ENCODE results near the gene PHF3. TPM values are rescaled to one million over a fixed set of nuclear protein-coding genes. Genes with fewer than 3 reads are reported as not detected.

Gene PHF3
- total and polyA plus RNA-seq, 2 experiments from 2014 or later, result 37.1 to 77.3 TPM

DNA sequence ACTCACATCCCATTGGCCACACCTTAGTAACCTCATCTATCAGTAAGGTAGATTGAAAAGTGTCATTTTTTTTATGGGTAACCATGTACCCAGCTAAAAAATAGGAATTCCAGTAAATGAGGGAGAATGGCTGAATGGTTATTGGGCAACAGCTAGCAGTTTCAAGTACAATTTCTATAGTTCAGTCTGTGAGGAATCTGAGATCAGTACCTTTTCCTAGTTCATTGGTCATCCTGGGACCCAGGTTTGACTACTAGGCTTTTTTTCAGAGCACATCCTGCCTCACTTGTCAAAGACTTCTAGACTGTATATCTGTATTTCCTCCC lies 28.3 kb downstream of the PHF3 start (continued):
- TF ChIP-seq CREB1 (CRISPR knock-in tag; IDR thresholded peaks at IDR 0.05; ENCODE audit: low read depth), result no peak

DNA sequence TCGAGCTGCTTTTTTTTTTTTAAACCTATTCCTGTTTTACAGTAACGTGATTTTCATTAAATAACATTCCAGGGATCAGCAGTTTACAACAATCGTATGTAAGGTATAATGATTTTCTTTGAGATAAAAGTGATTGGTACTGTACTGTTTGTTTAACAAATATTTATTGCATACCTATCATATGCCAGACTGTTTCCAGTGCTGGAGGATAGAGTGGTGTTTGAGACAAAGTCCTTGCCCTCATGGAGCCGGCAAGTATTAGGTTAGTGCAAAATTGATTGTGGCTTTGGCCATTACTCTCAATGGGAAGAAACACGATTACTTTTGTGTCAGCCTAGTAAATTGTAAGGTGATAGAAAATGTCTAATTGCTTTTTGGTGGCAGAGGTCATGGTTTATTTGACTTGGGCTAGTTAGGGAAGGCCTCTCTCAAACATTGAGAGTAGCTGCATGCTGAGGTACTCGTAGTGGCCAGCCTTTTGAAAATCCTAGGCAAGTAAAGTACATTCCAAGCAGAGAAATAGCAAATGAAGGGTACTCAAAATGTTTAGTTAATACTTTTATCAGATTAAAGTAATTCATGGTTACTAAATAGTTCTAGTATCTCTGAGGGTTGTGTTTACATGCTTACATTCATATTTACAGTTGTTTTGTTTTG lies 35.6 kb downstream of the PHF3 start:
- Histone ChIP-seq H3K9me2 (ENCODE audit: insufficient read depth) (no peaks in the 10 kb centered on the region), H3K4me3 (no peak overlapping the region), H3K36me3 (ENCODE audit: insufficient read depth) (no peaks in the 10 kb centered on the region), H3K27me3 (ENCODE audit: insufficient read depth) (no peaks in the 10 kb centered on the region), H3K27ac (ENCODE audit: low read depth) (peak overlapping the region; percentile 13; the same call in 1 of the 2 replicates), H3K79me2 (replicated peaks; ENCODE audit: insufficient read depth) (peaks cover 100% of the 10 kb centered on the region), H3F3A (replicated peaks; ENCODE audit: low read depth) (no peaks in the 10 kb centered on the region), H3K4me1 (ENCODE audit: insufficient read depth) (peaks cover 36% of the 10 kb centered on the region), H4K20me1 (replicated peaks; ENCODE audit: insufficient read depth) (peaks cover 24% of the 10 kb centered on the region), H3K4me2 (no peak overlapping the region), H2AFZ (no peak overlapping the region)
- Mint-ChIP-seq H3K27me3 (ENCODE audit: insufficient read depth, low read depth, poor library complexity) (no peaks in the 10 kb centered on the region), H3K36me3 (ENCODE audit: low read depth) (peaks cover 9% of the 10 kb centered on the region; the same call in 2 of the 3 replicates), H3K4me1 (peaks cover 7% of the 10 kb centered on the region), H3K9me3 (no peaks in the 10 kb centered on the region), H3K27ac (no peak overlapping the region), H3K4me3 (no peak overlapping the region)
- TF ChIP-seq, protein P1, sequence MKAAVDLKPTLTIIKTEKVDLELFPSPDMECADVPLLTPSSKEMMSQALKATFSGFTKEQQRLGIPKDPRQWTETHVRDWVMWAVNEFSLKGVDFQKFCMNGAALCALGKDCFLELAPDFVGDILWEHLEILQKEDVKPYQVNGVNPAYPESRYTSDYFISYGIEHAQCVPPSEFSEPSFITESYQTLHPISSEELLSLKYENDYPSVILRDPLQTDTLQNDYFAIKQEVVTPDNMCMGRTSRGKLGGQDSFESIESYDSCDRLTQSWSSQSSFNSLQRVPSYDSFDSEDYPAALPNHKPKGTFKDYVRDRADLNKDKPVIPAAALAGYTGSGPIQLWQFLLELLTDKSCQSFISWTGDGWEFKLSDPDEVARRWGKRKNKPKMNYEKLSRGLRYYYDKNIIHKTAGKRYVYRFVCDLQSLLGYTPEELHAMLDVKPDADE (IDR thresholded peaks at IDR 0.05), result no peak
- TF ChIP-seq, protein P2, sequence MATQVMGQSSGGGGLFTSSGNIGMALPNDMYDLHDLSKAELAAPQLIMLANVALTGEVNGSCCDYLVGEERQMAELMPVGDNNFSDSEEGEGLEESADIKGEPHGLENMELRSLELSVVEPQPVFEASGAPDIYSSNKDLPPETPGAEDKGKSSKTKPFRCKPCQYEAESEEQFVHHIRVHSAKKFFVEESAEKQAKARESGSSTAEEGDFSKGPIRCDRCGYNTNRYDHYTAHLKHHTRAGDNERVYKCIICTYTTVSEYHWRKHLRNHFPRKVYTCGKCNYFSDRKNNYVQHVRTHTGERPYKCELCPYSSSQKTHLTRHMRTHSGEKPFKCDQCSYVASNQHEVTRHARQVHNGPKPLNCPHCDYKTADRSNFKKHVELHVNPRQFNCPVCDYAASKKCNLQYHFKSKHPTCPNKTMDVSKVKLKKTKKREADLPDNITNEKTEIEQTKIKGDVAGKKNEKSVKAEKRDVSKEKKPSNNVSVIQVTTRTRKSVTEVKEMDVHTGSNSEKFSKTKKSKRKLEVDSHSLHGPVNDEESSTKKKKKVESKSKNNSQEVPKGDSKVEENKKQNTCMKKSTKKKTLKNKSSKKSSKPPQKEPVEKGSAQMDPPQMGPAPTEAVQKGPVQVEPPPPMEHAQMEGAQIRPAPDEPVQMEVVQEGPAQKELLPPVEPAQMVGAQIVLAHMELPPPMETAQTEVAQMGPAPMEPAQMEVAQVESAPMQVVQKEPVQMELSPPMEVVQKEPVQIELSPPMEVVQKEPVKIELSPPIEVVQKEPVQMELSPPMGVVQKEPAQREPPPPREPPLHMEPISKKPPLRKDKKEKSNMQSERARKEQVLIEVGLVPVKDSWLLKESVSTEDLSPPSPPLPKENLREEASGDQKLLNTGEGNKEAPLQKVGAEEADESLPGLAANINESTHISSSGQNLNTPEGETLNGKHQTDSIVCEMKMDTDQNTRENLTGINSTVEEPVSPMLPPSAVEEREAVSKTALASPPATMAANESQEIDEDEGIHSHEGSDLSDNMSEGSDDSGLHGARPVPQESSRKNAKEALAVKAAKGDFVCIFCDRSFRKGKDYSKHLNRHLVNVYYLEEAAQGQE (IDR thresholded peaks at IDR 0.05; ENCODE audit: unreplicated experiment), result no peak
- TF ChIP-seq CREB1 (CRISPR knock-in tag; IDR thresholded peaks at IDR 0.05; ENCODE audit: low read depth) (no peak), NANOG (IDR thresholded peaks at IDR 0.05; ENCODE audit: borderline replicate concordance) (no peak), EZH2 (IDR thresholded peaks at IDR 0.05; ENCODE audit: low read depth, unreplicated experiment) (no peak), ZNF114 (CRISPR knock-in tag; IDR thresholded peaks at IDR 0.05) (no peak), JUNB (IDR thresholded peaks at IDR 0.05; ENCODE audit: unreplicated experiment) (no peak), ZNF331 (CRISPR knock-in tag; IDR thresholded peaks at IDR 0.05; ENCODE audit: low read depth) (no peak), STAT1 (IDR thresholded peaks at IDR 0.05; ENCODE audit: unreplicated experiment) (no peak)
- TF ChIP-seq, protein P3, sequence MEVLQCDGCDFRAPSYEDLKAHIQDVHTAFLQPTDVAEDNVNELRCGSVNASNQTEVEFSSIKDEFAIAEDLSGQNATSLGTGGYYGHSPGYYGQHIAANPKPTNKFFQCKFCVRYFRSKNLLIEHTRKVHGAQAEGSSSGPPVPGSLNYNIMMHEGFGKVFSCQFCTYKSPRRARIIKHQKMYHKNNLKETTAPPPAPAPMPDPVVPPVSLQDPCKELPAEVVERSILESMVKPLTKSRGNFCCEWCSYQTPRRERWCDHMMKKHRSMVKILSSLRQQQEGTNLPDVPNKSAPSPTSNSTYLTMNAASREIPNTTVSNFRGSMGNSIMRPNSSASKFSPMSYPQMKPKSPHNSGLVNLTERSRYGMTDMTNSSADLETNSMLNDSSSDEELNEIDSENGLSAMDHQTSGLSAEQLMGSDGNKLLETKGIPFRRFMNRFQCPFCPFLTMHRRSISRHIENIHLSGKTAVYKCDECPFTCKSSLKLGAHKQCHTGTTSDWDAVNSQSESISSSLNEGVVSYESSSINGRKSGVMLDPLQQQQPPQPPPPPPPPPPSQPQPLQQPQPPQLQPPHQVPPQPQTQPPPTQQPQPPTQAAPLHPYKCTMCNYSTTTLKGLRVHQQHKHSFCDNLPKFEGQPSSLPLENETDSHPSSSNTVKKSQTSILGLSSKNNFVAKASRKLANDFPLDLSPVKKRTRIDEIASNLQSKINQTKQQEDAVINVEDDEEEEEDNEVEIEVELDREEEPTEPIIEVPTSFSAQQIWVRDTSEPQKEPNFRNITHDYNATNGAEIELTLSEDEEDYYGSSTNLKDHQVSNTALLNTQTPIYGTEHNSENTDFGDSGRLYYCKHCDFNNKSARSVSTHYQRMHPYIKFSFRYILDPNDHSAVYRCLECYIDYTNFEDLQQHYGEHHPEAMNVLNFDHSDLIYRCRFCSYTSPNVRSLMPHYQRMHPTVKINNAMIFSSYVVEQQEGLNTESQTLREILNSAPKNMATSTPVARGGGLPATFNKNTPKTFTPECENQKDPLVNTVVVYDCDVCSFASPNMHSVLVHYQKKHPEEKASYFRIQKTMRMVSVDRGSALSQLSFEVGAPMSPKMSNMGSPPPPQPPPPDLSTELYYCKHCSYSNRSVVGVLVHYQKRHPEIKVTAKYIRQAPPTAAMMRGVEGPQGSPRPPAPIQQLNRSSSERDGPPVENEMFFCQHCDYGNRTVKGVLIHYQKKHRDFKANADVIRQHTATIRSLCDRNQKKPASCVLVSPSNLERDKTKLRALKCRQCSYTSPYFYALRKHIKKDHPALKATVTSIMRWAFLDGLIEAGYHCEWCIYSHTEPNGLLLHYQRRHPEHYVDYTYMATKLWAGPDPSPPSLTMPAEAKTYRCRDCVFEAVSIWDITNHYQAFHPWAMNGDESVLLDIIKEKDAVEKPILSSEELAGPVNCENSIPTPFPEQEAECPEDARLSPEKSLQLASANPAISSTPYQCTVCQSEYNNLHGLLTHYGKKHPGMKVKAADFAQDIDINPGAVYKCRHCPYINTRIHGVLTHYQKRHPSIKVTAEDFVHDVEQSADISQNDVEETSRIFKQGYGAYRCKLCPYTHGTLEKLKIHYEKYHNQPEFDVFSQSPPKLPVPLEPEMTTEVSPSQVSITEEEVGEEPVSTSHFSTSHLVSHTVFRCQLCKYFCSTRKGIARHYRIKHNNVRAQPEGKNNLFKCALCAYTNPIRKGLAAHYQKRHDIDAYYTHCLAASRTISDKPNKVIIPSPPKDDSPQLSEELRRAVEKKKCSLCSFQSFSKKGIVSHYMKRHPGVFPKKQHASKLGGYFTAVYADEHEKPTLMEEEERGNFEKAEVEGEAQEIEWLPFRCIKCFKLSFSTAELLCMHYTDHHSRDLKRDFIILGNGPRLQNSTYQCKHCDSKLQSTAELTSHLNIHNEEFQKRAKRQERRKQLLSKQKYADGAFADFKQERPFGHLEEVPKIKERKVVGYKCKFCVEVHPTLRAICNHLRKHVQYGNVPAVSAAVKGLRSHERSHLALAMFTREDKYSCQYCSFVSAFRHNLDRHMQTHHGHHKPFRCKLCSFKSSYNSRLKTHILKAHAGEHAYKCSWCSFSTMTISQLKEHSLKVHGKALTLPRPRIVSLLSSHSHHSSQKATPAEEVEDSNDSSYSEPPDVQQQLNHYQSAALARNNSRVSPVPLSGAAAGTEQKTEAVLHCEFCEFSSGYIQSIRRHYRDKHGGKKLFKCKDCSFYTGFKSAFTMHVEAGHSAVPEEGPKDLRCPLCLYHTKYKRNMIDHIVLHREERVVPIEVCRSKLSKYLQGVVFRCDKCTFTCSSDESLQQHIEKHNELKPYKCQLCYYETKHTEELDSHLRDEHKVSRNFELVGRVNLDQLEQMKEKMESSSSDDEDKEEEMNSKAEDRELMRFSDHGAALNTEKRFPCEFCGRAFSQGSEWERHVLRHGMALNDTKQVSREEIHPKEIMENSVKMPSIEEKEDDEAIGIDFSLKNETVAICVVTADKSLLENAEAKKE (CRISPR knock-in tag; IDR thresholded peaks at IDR 0.05), result no peak
- TF ChIP-seq, protein P4, sequence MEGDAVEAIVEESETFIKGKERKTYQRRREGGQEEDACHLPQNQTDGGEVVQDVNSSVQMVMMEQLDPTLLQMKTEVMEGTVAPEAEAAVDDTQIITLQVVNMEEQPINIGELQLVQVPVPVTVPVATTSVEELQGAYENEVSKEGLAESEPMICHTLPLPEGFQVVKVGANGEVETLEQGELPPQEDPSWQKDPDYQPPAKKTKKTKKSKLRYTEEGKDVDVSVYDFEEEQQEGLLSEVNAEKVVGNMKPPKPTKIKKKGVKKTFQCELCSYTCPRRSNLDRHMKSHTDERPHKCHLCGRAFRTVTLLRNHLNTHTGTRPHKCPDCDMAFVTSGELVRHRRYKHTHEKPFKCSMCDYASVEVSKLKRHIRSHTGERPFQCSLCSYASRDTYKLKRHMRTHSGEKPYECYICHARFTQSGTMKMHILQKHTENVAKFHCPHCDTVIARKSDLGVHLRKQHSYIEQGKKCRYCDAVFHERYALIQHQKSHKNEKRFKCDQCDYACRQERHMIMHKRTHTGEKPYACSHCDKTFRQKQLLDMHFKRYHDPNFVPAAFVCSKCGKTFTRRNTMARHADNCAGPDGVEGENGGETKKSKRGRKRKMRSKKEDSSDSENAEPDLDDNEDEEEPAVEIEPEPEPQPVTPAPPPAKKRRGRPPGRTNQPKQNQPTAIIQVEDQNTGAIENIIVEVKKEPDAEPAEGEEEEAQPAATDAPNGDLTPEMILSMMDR (conservative IDR thresholded peaks at IDR 0.05; ENCODE audit: low read depth in 2 of 2), result no peak
- DNase-seq (ENCODE audit: low spot score) (no peak), ATAC-seq (no peak)
